GM23338 (cell line): ENCODE results near the gene HERC2. TPM values are rescaled to one million over a fixed set of nuclear protein-coding genes. Genes with fewer than 3 reads are reported as not detected.

Experiments used
- ATAC-seq: fragments of 200-7000 bp; cut with Tn5 transposase; 3 replicates; pipeline ENCODE4 v1.9.1; 2020
- DNase-seq: peaks from one replicate; pipeline ENCODE4 v3.0.0-alpha.2; 2015; ENCODE audit warnings: low spot score
- H2AFZ ChIP-seq: fragments of 200-600 bp; sonication (generic); 2 replicates; pipeline ENCODE4 v1.8.0; 2016; ENCODE audit warnings: antibody characterized with exemption, mild to moderate bottlenecking, moderate library complexity
- H3F3A ChIP-seq: fragments of 200-600 bp; sonication (generic); replicated peaks from 2 replicates; pipeline ENCODE4 v1.8.0; 2017; ENCODE audit warnings: antibody characterized with exemption, mixed run types, low read depth
- H3K27ac ChIP-seq: fragments of 200-600 bp; sonication (generic); 2 replicates; pipeline ENCODE4 v1.6.1; 2016; ENCODE audit warnings: low read depth
- H3K27me3 ChIP-seq: fragments of 200-600 bp; sonication (generic); 2 replicates; pipeline ENCODE4 v1.8.0; 2016; ENCODE audit warnings: mild to moderate bottlenecking, mixed run types, moderate library complexity; ENCODE audit not compliant: insufficient read depth
- H3K36me3 ChIP-seq: fragments of 200-600 bp; sonication (generic); 2 replicates; pipeline ENCODE4 v1.8.0; 2016; ENCODE audit warnings: mild to moderate bottlenecking; ENCODE audit not compliant: insufficient read depth
- H3K4me1 ChIP-seq: fragments of 200-600 bp; sonication (generic); 2 replicates; pipeline ENCODE4 v1.8.0; 2016; ENCODE audit warnings: mild to moderate bottlenecking, moderate library complexity; ENCODE audit not compliant: insufficient read depth
- H3K4me2 ChIP-seq: fragments of 200-600 bp; sonication (generic); 2 replicates; pipeline ENCODE4 v1.7.1; 2017; ENCODE audit warnings: mixed run types
- H3K4me3 ChIP-seq: fragments of 200-600 bp; sonication (generic); 2 replicates; pipeline ENCODE4 v1.6.1; 2016; ENCODE audit warnings: mixed run types
- H3K79me2 ChIP-seq: fragments of 200-600 bp; sonication (generic); replicated peaks from 2 replicates; pipeline ENCODE4 v1.8.0; 2017; ENCODE audit warnings: mild to moderate bottlenecking; ENCODE audit not compliant: insufficient read depth
- H3K9me2 ChIP-seq: fragments of 200-600 bp; sonication (generic); 2 replicates; pipeline ENCODE4 v1.8.0; 2017; ENCODE audit not compliant: insufficient read depth
- H4K20me1 ChIP-seq: fragments of 200-600 bp; sonication (generic); replicated peaks from 2 replicates; pipeline ENCODE4 v1.8.0; 2017; ENCODE audit warnings: mild to moderate bottlenecking; ENCODE audit not compliant: insufficient read depth
- H3K27ac Mint-ChIP-seq: 2 replicates; pipeline ENCODE4 v1.8.0; 2020; ENCODE audit warnings: inconsistent platforms, mild to moderate bottlenecking, moderate library complexity, mixed read lengths
- H3K27me3 Mint-ChIP-seq: 3 replicates; pipeline ENCODE4 v1.8.0; 2022; ENCODE audit warnings: low read depth, mild to moderate bottlenecking, moderate library complexity, mixed read lengths, inconsistent platforms; ENCODE audit not compliant: insufficient read depth, poor library complexity
- H3K36me3 Mint-ChIP-seq: 3 replicates; pipeline ENCODE4 v1.8.0; 2021; ENCODE audit warnings: low read depth, mild to moderate bottlenecking, inconsistent platforms, moderate library complexity, mixed read lengths
- H3K4me1 Mint-ChIP-seq: 3 replicates; pipeline ENCODE4 v1.8.0; 2020; ENCODE audit warnings: mild to moderate bottlenecking, inconsistent platforms, mixed read lengths
- H3K4me3 Mint-ChIP-seq: 3 replicates; pipeline ENCODE4 v1.8.0; 2021; ENCODE audit warnings: moderate library complexity, mild to moderate bottlenecking, inconsistent platforms, mixed read lengths
- H3K9me3 Mint-ChIP-seq: 3 replicates; pipeline ENCODE4 v1.8.0; 2020; ENCODE audit warnings: moderate library complexity, mild to moderate bottlenecking, inconsistent platforms, mixed read lengths
- ETS1 ChIP-seq: IDR thresholded peaks from 2 replicates; pipeline ENCODE4 v1.6.1; 2016; ENCODE audit warnings: antibody characterized with exemption
- EZH2 ChIP-seq: fragments of 200-600 bp; sonication (generic); IDR thresholded peaks from one replicate; pipeline ENCODE4 v1.8.0; 2017; ENCODE audit warnings: antibody characterized with exemption, mild to moderate bottlenecking, low read depth; ENCODE audit not compliant: unreplicated experiment
- EZH2phosphoT487 ChIP-seq: fragments of 200-600 bp; sonication (generic); IDR thresholded peaks from one replicate; pipeline ENCODE4 v1.8.1; 2018; ENCODE audit warnings: antibody characterized with exemption; ENCODE audit not compliant: unreplicated experiment
- JUNB ChIP-seq: IDR thresholded peaks from one replicate; pipeline ENCODE4 v1.6.1; 2016; ENCODE audit warnings: antibody characterized with exemption; ENCODE audit not compliant: unreplicated experiment
- NANOG ChIP-seq: IDR thresholded peaks from 2 replicates; pipeline ENCODE4 v1.6.1; 2016; ENCODE audit warnings: antibody characterized with exemption, borderline replicate concordance
- POLR2AphosphoS5 ChIP-seq: IDR thresholded peaks from 2 replicates; pipeline ENCODE4 v1.6.1; 2016; ENCODE audit warnings: antibody characterized with exemption, low read depth
- STAT1 ChIP-seq: IDR thresholded peaks from one replicate; pipeline ENCODE4 v1.6.1; 2016; ENCODE audit warnings: antibody characterized with exemption; ENCODE audit not compliant: unreplicated experiment
- ZNF114 ChIP-seq: fragments of 250-450 bp; sonication (Bioruptor Pico); IDR thresholded peaks from 2 replicates; pipeline ENCODE4 v1.5.0; 2020; ENCODE audit warnings: mild to moderate bottlenecking, moderate library complexity
- polyA plus RNA-seq: library from polyadenylated mRNA; unstranded; fragments of >200 nt; fragmentation: Nextera tagmentation; extraction: Ambion mirVana; gene quantifications from 2 replicates; pipeline ENCODE4 v1.2.1, GENCODE V29; 2016
- total RNA-seq: library from RNA; depleted of rRNA; stranded (reverse); fragments of >200 nt; shearing (Covaris generic); gene quantifications from 2 replicates; pipeline ENCODE4 v1.2.3, GENCODE V29; 2014
- TF ChIP-seq, protein P1 (sequence below): IDR thresholded peaks from one replicate; pipeline ENCODE4 v1.6.1; 2018; ENCODE audit warnings: antibody characterized with exemption; ENCODE audit not compliant: unreplicated experiment

Gene HERC2
- total and polyA plus RNA-seq, 2 experiments from 2014 or later, result 71.3 to 80.7 TPM

GRCh38 chr15:28107111-28107903 is 214.7 kb downstream of the HERC2 start:
- H3K9me2 ChIP-seq, result no peaks in the 10 kb centered on the region
- ATAC-seq, result peak; percentile 65
- H3K36me3 ChIP-seq, result no peaks in the 10 kb centered on the region
- H3K27me3 ChIP-seq, result peaks cover 31% of the 10 kb centered on the region
- Mint-ChIP-seq H3K4me1 (peaks cover 12% of the 10 kb centered on the region), H3K27ac (no peak overlapping the region), H3K4me3 (peak overlapping the region; percentile 86), H3K36me3 (peaks cover 12% of the 10 kb centered on the region), H3K27me3 (peaks cover 51% of the 10 kb centered on the region), H3K9me3 (peaks cover 4% of the 10 kb centered on the region; the same call in 1 of the 3 replicates)
- TF ChIP-seq JUNB (no peak), EZH2phosphoT487 (no peak), STAT1 (no peak), EZH2 (peak; percentile 80), ETS1 (no peak)
- peak overlapping the region; percentile 90 for H2AFZ ChIP-seq
- H3K4me1 ChIP-seq, result peaks cover 4% of the 10 kb centered on the region; the same call in 1 of the 2 replicates
- no peak overlapping the region for H3K27ac ChIP-seq
- peak overlapping the region; percentile 88 for H3K4me2 ChIP-seq
- H4K20me1 ChIP-seq, result no peaks in the 10 kb centered on the region
- peak; percentile 63 for DNase-seq
- peak overlapping the region; percentile 72 for H3K4me3 ChIP-seq
- H3K79me2 ChIP-seq, result no peaks in the 10 kb centered on the region
- no peaks in the 10 kb centered on the region; the same call in 1 of the 2 replicates for H3F3A ChIP-seq

DNA sequence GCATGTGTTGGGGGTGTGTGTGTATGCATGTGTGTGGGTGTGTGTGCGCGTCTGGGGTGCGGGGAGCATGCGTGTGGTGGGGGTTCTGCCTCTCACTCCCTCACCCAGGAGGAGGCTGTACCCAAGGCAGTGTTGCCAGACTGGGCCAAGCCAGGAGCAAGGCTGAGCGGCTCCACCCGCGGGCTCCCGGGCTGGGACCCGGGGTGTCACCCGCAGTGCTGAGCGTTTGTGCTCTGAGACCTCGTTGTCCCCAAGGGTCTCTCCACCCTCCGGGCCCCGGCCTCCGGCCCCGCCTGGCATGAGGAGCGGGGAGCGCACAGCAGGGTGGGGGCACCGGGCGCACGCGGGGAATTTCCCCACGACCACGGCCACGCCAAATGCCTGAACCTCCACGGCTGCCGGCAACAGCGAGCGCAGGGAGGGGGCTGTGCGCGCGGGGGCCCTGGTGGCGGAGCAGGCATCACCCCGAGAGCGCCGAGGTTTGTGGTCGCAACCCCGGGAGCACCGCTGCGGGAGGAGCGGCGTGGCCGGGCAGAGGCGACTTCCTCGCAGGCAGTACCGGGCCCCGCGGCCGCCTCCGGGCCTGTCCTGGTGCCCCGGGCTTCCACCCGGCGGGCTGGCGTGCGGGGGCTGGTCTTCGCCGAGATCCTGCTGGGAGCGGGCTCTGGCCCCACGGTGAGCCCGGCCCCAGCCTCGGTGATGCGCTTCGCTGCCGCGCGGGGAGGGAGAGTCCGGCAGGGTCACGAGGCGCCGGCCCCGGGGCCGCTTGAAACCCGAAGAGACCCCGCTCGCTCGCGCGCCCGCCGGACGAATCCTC is 215.5 kb downstream of the HERC2 start:
- Histone ChIP-seq H3K36me3 (no peaks in the 10 kb centered on the region), H3K79me2 (no peaks in the 10 kb centered on the region), H2AFZ (peak overlapping the region; percentile 90), H3K4me3 (peak overlapping the region; percentile 72), H3K9me2 (no peaks in the 10 kb centered on the region), H3K4me2 (peak overlapping the region; percentile 88), H4K20me1 (no peaks in the 10 kb centered on the region), H3K4me1 (peaks cover 4% of the 10 kb centered on the region; the same call in 1 of the 2 replicates), H3K27ac (no peak overlapping the region), H3K27me3 (peaks cover 38% of the 10 kb centered on the region), H3F3A (no peaks in the 10 kb centered on the region; the same call in 1 of the 2 replicates)
- Mint-ChIP-seq H3K4me1 (peaks cover 12% of the 10 kb centered on the region), H3K27me3 (peaks cover 50% of the 10 kb centered on the region), H3K9me3 (peaks cover 4% of the 10 kb centered on the region; the same call in 1 of the 3 replicates), H3K36me3 (peaks cover 4% of the 10 kb centered on the region), H3K27ac (no peak overlapping the region), H3K4me3 (peak overlapping the region; percentile 62)
- DNase-seq (peak; percentile 34), ATAC-seq (peak; percentile 27)
- TF ChIP-seq, protein P1, sequence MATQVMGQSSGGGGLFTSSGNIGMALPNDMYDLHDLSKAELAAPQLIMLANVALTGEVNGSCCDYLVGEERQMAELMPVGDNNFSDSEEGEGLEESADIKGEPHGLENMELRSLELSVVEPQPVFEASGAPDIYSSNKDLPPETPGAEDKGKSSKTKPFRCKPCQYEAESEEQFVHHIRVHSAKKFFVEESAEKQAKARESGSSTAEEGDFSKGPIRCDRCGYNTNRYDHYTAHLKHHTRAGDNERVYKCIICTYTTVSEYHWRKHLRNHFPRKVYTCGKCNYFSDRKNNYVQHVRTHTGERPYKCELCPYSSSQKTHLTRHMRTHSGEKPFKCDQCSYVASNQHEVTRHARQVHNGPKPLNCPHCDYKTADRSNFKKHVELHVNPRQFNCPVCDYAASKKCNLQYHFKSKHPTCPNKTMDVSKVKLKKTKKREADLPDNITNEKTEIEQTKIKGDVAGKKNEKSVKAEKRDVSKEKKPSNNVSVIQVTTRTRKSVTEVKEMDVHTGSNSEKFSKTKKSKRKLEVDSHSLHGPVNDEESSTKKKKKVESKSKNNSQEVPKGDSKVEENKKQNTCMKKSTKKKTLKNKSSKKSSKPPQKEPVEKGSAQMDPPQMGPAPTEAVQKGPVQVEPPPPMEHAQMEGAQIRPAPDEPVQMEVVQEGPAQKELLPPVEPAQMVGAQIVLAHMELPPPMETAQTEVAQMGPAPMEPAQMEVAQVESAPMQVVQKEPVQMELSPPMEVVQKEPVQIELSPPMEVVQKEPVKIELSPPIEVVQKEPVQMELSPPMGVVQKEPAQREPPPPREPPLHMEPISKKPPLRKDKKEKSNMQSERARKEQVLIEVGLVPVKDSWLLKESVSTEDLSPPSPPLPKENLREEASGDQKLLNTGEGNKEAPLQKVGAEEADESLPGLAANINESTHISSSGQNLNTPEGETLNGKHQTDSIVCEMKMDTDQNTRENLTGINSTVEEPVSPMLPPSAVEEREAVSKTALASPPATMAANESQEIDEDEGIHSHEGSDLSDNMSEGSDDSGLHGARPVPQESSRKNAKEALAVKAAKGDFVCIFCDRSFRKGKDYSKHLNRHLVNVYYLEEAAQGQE, result no peak
- TF ChIP-seq STAT1 (no peak), POLR2AphosphoS5 (no peak), ETS1 (no peak), ZNF114 (no peak), NANOG (no peak), EZH2 (no peak)
